ENCODE measurements around the gene RUSC2. TPM values are rescaled to one million over a fixed set of nuclear protein-coding genes. Genes with fewer than 3 reads are reported as not detected.
A peak's percentile ranks its signal among the peaks of the same experiment; 100 is the strongest.
"Not testable (repeated sequence)": the region's sequence is repeated elsewhere in the genome, so short reads cannot be mapped to it uniquely, and the experiment has no call there.

Gene RUSC2
- total and polyA plus RNA-seq, 5 experiments from 2014 or later: 0.05 to 1.5 (median 0.86) TPM; not detected in 2

DNA sequence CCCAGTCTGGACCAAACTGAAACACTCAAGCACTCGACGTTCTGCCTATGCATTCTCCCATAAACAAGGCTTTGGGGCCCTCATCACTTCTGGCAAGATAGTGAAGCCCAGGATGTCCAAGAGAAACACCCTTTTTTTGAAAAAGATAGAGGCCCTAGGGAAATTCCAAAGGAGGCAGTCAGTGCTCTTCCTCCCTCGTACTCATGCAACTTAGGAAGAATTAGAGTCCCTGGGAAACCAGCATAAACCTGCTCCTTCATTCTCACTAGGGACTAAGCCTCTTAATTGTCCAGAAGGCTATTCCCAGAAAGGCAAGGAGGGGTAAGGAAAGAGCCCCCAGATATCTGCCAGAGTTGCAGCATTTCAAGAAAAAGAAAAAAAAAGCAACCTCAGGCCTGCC, 7.8 kb upstream of the RUSC2 start:
- Mint-ChIP-seq H3K27me3 (peaks cover 3 to 12% (median 6%) of the 10 kb centered on the region in 5 donors), H3K4me3 (no peak overlapping the region), H3K27ac (no peak overlapping the region), H3K9me3 (no peaks in the 10 kb centered on the region), H3K36me3 (no peaks in the 10 kb centered on the region), H3K4me1 (no peaks in the 10 kb centered on the region)
- POLR2A ChIA-PET: no interaction called here
- ATAC-seq (no peak), DNase-seq (no peak)

DNA sequence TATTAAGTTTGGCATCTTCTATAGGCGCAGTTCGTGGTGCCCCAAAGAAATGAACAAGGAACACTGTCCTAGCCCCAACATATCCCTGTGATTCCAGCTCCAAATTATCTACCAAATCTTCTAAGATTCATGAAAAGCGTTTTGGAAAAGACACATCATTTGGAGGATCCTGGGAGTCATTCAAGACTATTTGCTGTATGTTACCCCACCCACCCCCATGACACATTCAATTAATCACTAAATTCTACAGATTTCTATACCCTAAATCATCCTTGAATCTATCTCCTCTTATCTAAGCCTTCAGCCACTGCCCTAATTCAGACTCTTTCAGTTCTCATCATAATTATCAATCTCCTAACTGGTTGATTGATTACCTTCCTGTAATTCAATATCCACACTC, 5.5 kb upstream of the RUSC2 start:
- Mint-ChIP-seq H3K4me3 (no peak overlapping the region), H3K36me3 (no peaks in the 10 kb centered on the region), H3K27me3 (peaks cover 0 to 15% (median 10%) of the 10 kb centered on the region in 5 donors), H3K9me3 (no peaks in the 10 kb centered on the region), H3K27ac (no peak overlapping the region), H3K4me1 (peaks cover 4 to 6% (median 5%) of the 10 kb centered on the region in 4 donors)
- POLR2A ChIA-PET: no interaction called here
- ATAC-seq: no peak
- DNase-seq: no peak

DNA sequence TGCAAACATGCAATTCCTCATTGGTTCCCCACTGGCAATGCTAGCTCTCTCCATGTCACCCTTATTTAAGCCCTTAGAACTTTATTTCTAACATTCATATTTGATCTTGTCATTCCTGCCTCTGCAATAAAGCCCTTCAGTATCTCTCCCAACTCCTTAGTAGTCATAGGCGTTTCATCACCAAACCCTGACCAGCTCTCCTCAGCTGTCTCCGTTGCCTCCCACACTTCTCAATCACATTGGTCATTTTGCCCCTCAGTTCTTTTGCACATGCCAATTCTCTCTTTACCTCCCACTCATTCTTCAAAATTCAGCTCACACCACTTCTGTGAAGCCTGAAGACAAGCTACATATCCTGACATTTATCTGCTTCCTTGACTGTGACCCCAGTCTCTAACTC, 2.8 kb upstream of the RUSC2 start:
- Mint-ChIP-seq H3K4me3 (no peak overlapping the region), H3K36me3 (no peaks in the 10 kb centered on the region), H3K4me1 (peaks cover 13 to 24% (median 19%) of the 10 kb centered on the region in 4 donors), H3K27ac (no peak overlapping the region), H3K27me3 (peaks cover 0 to 20% (median 15%) of the 10 kb centered on the region in 5 donors), H3K9me3 (no peaks in the 10 kb centered on the region)
- POLR2A ChIA-PET: no interaction called here
- ATAC-seq (no peak), DNase-seq (no peak)

DNA sequence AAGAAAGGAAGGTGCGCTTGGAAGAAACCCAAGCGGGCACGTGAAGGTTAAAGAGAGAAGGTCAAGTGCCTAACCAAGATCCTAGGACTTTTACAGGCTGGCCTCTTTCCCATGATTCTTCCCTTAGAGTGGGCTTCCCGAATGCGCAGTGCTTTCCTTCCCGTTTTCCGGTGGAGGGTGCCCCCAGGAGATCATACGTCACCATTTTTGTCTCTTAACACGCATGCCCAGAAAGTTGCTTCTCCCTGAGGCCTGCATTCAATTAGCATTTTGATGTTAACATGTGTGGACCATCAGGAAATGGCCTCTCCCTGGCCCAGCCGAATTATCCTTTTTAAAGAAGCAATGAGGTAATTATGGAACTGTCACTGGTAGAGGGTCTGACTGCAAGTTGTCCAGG, 1.9 kb upstream of the RUSC2 start:
- H3K4me3 Mint-ChIP-seq: peak overlapping the region in 4 of 10 donors; percentile 11 to 59 (median 30)
- POLR2A ChIA-PET: no interaction called here
- DNase-seq (no peak), ATAC-seq (no peak)
- peaks cover 13 to 24% (median 20%) of the 10 kb centered on the region in 4 donors for H3K4me1 Mint-ChIP-seq
- H3K27me3 Mint-ChIP-seq: peaks cover 0 to 20% (median 15%) of the 10 kb centered on the region in 5 donors
- H3K36me3 Mint-ChIP-seq: no peaks in the 10 kb centered on the region
- no peaks in the 10 kb centered on the region for H3K9me3 Mint-ChIP-seq
- no peak overlapping the region for H3K27ac Mint-ChIP-seq

DNA sequence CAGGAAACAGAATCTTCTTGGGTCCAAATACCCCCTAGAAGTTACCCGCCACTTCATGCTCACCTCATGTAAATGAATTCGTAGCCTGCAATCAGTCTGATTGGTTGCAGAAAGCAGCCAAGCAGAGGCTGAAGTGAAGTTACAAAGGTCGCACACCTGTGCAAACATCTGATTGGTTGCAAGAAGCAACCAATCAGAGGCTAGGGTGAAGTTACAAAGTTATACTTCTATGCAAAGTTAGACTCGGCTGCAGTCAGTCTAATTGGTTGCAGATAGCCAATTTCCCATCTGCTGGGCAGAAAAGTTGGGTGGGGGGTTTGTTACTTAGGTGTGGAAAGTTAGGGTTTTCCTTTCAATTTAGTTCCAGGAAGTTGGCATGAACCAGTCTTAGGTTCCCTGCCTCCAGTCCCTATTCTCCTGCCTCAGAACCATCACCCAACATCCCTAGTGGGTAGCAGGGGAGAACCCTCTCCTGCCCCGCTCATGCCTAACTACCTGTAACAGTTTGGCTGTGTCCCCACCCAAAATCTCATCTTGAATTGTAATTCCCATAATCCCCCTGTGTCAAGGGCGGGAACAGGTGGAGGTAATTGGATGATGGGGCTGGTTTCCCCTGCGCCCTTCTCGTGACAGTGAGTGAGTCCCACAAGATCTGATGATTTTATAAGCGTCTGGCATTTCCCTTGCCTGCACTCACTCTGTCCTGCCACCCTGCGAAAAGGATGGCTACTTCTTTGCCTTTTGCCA, 1.2 kb upstream of the RUSC2 start:
- peak overlapping the region in 1 of 10 donors; percentile 43 for H3K27ac Mint-ChIP-seq
- no peaks in the 10 kb centered on the region for H3K36me3 Mint-ChIP-seq

DNA sequence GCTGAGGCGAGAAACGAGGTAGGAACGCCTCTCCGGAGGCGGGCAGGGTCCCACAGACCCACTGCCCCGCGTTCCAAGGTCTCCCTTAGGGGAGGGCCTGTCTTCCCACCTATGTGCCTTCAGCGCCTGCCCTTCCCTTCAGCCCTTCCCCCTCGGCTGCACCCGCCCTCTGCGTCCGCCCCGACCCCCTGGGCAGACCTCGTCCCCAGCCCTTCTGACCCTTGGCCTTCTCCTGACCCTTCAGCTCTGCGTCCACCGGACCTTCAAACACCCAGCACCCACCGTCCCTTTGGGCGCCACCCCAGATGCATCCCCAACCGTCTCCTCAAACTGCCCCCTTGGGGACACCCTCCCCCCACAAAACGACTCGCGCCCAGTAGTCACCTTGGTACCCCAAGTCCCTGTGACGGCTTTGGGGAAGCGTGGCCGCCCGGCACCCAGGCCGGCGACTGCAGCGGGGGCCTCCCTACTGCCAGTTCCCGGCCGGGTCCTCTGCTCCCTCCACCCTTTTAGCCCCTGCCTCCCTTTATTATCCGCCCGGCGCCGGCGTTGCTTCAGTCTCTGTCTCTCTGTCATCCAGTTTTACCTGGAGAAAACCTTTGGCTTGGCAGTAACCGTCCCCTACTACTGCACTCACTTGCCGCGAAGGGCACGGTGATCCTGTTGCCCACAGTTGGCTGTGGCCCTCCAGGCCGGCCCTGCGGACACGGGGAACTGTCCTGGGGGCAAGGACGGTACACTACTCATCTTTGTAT, 421 bp downstream of the RUSC2 start:
- peak overlapping the region in 4 of 10 donors; percentile 14 to 37 (median 26) for H3K27ac Mint-ChIP-seq

More for the DNA sequence above, 1.2 kb upstream of the RUSC2 start:
- no peak for DNase-seq
- Mint-ChIP-seq H3K4me3 (peak overlapping the region; percentile 24 to 89 (median 66)), H3K27me3 (peaks cover 0 to 20% (median 15%) of the 10 kb centered on the region in 5 donors), H3K9me3 (no peaks in the 10 kb centered on the region), H3K4me1 (peaks cover 13 to 24% (median 20%) of the 10 kb centered on the region in 4 donors)
- POLR2A ChIA-PET: interaction anchor here (1.2 kb wide), 1 partner anchor 116 kb away, joined by 3 read pairs; the partner anchor contains the start of gene TESK1
- no peak for ATAC-seq

DNA sequence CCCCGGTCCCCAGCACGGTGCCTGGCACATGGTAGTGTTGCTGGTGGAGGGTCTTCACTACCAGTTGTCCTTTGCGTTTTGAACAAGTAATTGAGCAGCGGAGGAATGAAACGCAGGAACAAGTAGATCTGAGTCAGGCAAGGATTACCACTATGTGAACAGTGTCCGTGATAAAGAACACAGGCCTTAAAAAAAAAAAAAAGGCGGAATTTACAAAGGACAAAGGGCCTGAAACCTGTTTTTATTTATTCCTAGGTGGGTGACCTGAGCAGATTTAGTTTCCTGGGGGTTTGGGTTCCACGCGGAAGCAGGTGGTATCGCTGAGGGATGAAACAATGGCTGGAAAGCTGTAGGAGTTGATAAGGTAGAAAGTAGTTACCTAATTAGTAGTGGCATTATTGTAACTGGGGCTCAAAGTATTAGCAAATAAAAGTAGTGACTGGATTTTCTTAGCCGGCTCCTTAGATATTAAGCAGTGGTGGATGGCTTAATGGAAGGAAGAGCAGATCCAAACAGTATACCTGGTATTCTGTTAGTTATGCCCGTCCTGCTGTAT, 1.1 kb downstream of the RUSC2 start:
- DNase-seq (no peak), ATAC-seq (no peak)
- Mint-ChIP-seq H3K36me3 (no peaks in the 10 kb centered on the region), H3K9me3 (peaks cover 0 to 2% (median 0%) of the 10 kb centered on the region in 9 donors), H3K27me3 (peaks cover 0 to 20% (median 15%) of the 10 kb centered on the region in 5 donors), H3K4me1 (peaks cover 19 to 33% (median 29%) of the 10 kb centered on the region in 4 donors), H3K27ac (peak overlapping the region in 2 of 10 donors; percentile 14 to 44), H3K4me3 (peak overlapping the region; percentile 76 to 89 (median 82))
- POLR2A ChIA-PET: no interaction called here

More for the DNA sequence above, 421 bp downstream of the RUSC2 start:
- Mint-ChIP-seq H3K4me3 (peak overlapping the region; percentile 76 to 89 (median 82)), H3K4me1 (peaks cover 15 to 27% (median 22%) of the 10 kb centered on the region in 4 donors), H3K36me3 (no peaks in the 10 kb centered on the region), H3K27me3 (peaks cover 0 to 20% (median 15%) of the 10 kb centered on the region in 5 donors), H3K9me3 (no peaks in the 10 kb centered on the region)
- ATAC-seq: no peak
- DNase-seq: peak in 1 of 10 donors; percentile 61
- POLR2A ChIA-PET: interaction anchor here (1.2 kb wide), 1 partner anchor 115 kb away, joined by 3 read pairs; the partner anchor contains the start of gene TESK1

DNA sequence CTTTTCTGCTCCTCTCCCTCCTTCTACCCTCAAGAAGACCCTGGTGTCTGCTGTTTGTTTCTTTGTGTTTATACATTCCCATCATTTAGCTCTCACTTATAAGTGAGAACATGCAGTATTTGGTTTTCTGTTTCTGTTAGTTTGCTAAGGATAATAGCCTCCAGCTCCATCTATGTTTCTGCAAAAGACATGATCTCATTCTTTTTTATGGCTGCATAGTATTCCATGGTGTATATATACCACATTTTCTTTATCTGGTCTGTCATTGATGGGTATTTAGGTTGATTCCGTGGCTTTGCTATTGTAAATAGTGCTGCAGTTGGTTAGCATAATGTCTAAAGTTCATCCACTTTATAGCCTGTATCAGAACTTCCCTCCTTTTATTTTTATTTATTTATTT, 3.2 kb downstream of the RUSC2 start:
- H3K36me3 Mint-ChIP-seq, POLR2A ChIA-PET, H3K27ac Mint-ChIP-seq, H3K4me3 Mint-ChIP-seq, DNase-seq, ATAC-seq: not testable (repeated sequence)
- peaks cover 20 to 45% (median 36%) of the 10 kb centered on the region in 4 donors for H3K4me1 Mint-ChIP-seq
- H3K27me3 Mint-ChIP-seq: peaks cover 0 to 20% (median 15%) of the 10 kb centered on the region in 5 donors
- peaks cover 0 to 15% (median 3%) of the 10 kb centered on the region in 9 donors for H3K9me3 Mint-ChIP-seq

DNA sequence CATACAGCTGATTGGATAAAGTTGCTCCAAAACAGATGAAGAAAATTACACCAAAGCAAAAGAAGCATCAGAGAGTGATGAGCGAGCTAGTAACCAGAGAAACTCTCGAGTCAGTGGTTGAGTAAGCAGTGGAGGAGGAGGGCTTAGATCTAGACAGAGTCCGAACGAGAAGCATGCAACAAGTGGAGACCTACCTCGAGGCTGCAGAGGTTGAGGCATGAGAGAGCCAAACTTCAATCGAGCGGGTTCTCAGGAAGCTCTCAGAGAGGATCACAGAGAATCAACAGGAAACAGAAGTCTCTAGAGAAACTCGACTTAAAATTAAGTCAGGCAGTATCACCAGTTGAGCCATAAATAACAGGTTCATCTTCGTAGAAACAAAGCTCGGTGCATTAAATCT, 6.1 kb downstream of the RUSC2 start:
- Mint-ChIP-seq H3K27me3 (peaks cover 0 to 4% (median 2%) of the 10 kb centered on the region in 5 donors), H3K9me3 (peaks cover 3 to 33% (median 10%) of the 10 kb centered on the region in 9 donors), H3K4me3 (peak overlapping the region in 9 of 10 donors; percentile 31 to 67 (median 49)), H3K27ac (peak overlapping the region in 8 of 10 donors; percentile 2 to 73 (median 38)), H3K4me1 (peaks cover 7 to 34% (median 22%) of the 10 kb centered on the region in 4 donors), H3K36me3 (peaks cover 0 to 5% (median 4%) of the 10 kb centered on the region in 3 donors)
- POLR2A ChIA-PET: no interaction called here
- DNase-seq: peak in 2 of 10 donors; percentile 27 to 32
- ATAC-seq: peak; percentile 68 to 71

DNA sequence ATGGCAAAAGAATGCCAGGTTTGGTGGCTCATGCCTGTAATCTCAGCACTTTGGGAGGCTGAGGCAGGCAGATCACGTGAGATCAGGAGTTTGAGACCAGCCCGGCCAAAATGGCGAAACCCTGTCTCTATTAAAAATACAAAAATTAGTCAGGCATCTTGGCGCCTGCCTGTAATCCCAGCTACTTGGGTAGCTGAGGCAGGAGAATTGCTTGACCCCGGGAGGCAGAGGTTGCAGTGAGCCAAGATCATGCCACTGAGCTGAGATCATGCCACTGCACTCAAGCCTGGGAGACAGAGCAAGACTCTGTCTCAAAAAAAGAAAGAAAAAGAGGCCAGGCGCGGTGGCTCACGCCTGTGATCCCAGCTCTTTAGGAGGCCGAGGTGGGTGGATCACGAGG, 8.3 kb downstream of the RUSC2 start:
- Mint-ChIP-seq H3K4me1 (peaks cover 7 to 27% (median 16%) of the 10 kb centered on the region in 4 donors), H3K9me3 (peaks cover 3 to 33% (median 10%) of the 10 kb centered on the region in 9 donors)
- DNase-seq, H3K36me3 Mint-ChIP-seq, H3K27me3 Mint-ChIP-seq, ATAC-seq, H3K4me3 Mint-ChIP-seq, H3K27ac Mint-ChIP-seq, POLR2A ChIA-PET: not testable (repeated sequence)

DNA sequence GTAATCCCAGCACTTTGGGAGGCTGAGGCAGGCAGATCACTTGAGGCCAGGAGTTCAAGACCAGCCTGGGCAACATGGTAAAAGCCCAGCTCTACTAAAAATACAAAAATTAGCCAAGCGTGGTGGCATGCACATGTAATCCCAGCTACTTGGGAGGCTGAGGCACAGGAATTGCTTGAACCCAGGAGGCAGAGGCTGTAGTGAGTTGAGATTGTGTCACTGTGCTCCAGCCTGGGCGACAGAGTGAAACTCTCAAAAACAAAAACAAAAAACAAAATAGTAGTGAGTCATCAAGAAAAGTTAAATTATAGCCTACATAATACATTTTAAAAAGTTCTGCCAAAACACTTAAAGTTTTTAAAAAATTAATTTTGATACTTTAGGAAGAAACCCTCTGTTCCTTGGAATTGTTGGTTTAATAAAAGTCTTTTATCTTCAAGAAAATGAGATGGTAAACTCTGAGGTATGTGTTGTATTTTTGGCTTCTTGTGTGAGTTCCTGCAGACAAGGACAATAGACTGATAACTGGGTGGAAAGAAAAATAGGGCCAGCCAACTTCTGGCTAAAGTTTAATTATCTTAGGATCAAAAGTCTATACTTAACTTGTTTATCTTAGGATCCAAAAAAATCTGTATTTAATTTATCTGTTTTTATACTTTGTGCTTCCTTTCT, 9.3 kb downstream of the RUSC2 start:
- DNase-seq: no peak

DNA sequence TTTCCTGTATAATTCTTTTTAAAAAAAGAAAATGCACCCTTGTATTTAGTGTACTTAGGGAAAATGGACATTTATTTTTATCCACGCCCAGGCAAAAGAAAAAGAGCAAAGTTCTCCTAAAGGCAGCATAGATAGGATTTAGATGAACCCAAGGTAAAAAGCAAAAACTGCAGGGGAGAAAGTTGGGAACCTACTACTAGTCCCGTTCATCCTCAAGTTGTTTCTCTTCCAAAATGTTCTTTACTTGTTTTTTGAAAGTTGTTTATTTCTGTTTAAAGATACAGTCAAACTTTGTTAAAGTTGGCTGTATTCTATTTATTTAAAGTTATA, 9.8 kb downstream of the RUSC2 start:
- Mint-ChIP-seq H3K27me3 (no peaks in the 10 kb centered on the region), H3K4me3 (no peak overlapping the region), H3K36me3 (peaks cover 0 to 7% (median 5%) of the 10 kb centered on the region in 3 donors), H3K9me3 (peaks cover 3 to 33% (median 10%) of the 10 kb centered on the region in 9 donors), H3K27ac (no peak overlapping the region), H3K4me1 (peaks cover 7 to 27% (median 16%) of the 10 kb centered on the region in 4 donors)
- DNase-seq (no peak), ATAC-seq (no peak)
- POLR2A ChIA-PET: no interaction called here

More for the DNA sequence above, 9.3 kb downstream of the RUSC2 start:
- no peak for ATAC-seq
- H3K4me3 Mint-ChIP-seq: no peak overlapping the region
- peaks cover 7 to 27% (median 16%) of the 10 kb centered on the region in 4 donors for H3K4me1 Mint-ChIP-seq
- H3K27ac Mint-ChIP-seq: no peak overlapping the region
- POLR2A ChIA-PET: no interaction called here
- H3K9me3 Mint-ChIP-seq: peaks cover 3 to 33% (median 10%) of the 10 kb centered on the region in 9 donors
- no peaks in the 10 kb centered on the region for H3K27me3 Mint-ChIP-seq
- peaks cover 0 to 6% (median 5%) of the 10 kb centered on the region in 3 donors for H3K36me3 Mint-ChIP-seq
